Keratinocyte (primary cell): ENCODE measurements around the gene UQCRC1. TPM values are rescaled to one million over a fixed set of nuclear protein-coding genes. Genes with fewer than 3 reads are reported as not detected.

Source experiments
- DNase-seq: peaks from one replicate; pipeline ENCODE4 v3.0.0-alpha.2; 2011; ENCODE audit warnings: low read depth, missing footprints, low spot score
- FAIRE-seq: peaks from 2 replicates; lab custom pipeline; 2011; peaks lifted over from hg19 to GRCh38; lab: Jason Lieb, UNC
- H2AFZ ChIP-seq: 2 replicates; pipeline ENCODE4 v1.6.0; 2012; ENCODE audit warnings: low read length, control low read depth, inconsistent platforms; ENCODE audit not compliant: control insufficient read depth
- H3K27ac ChIP-seq: 2 replicates; pipeline ENCODE4 v1.5.1; 2011; ENCODE audit warnings: low read length; ENCODE audit not compliant: control insufficient read depth, insufficient read depth
- H3K27me3 ChIP-seq: 3 replicates; pipeline ENCODE4 v1.6.0; 2011; ENCODE audit warnings: low read length; ENCODE audit not compliant: control insufficient read depth, insufficient read depth; ENCODE audit errors: extremely low read depth
- H3K36me3 ChIP-seq, 2 experiments: 2 replicates in 1 of 2; 3 replicates in 1 of 2; pipeline ENCODE4 v1.5.1; 2011; ENCODE audit warnings: low read length in 2 of 2, mild to moderate bottlenecking in 1 of 2; ENCODE audit not compliant: control insufficient read depth in 2 of 2, insufficient read depth in 2 of 2; ENCODE audit errors: extremely low read depth in 1 of 2
- H3K4me1 ChIP-seq: 3 replicates; pipeline ENCODE4 v1.5.1; 2011; ENCODE audit warnings: low read length; ENCODE audit not compliant: control insufficient read depth, insufficient read depth; ENCODE audit errors: extremely low read depth
- H3K4me2 ChIP-seq: 3 replicates; pipeline ENCODE4 v1.6.0; 2011; ENCODE audit warnings: low read depth, low read length; ENCODE audit not compliant: control insufficient read depth, insufficient read depth; ENCODE audit errors: extremely low read depth
- H3K4me3 ChIP-seq, 3 experiments: fragments of 200-600 bp in 1 of 3; sonication (generic) in 1 of 3; 2 replicates in 2 of 3; 3 replicates in 1 of 3; pipeline ENCODE4 v1.5.1; 2011 to 2016; ENCODE audit warnings: low read length in 3 of 3, mild to moderate bottlenecking in 3 of 3, control low read depth in 2 of 3, inconsistent platforms in 1 of 3, low read depth in 1 of 3, mixed read lengths in 1 of 3, mixed run types in 1 of 3, moderate library complexity in 1 of 3; ENCODE audit not compliant: control insufficient read depth in 2 of 3, insufficient read depth in 2 of 3; ENCODE audit errors: extremely low read depth in 1 of 3
- H3K79me2 ChIP-seq: 2 replicates; pipeline ENCODE4 v1.6.0; 2012; ENCODE audit warnings: low read length; ENCODE audit not compliant: control insufficient read depth, insufficient read depth
- H3K9ac ChIP-seq: 3 replicates; pipeline ENCODE4 v1.6.0; 2011; ENCODE audit warnings: low read length; ENCODE audit not compliant: control insufficient read depth, insufficient read depth; ENCODE audit errors: extremely low read depth
- H3K9me1 ChIP-seq: 3 replicates; pipeline ENCODE4 v1.6.0; 2011; ENCODE audit warnings: low read length; ENCODE audit not compliant: control insufficient read depth, insufficient read depth; ENCODE audit errors: extremely low read depth
- H3K9me3 ChIP-seq: 2 replicates; pipeline ENCODE4 v1.5.1; 2012; ENCODE audit warnings: low read depth, low read length; ENCODE audit not compliant: control insufficient read depth
- H4K20me1 ChIP-seq: 3 replicates; pipeline ENCODE4 v1.6.0; 2011; ENCODE audit warnings: low read length; ENCODE audit not compliant: control insufficient read depth, insufficient read depth; ENCODE audit errors: extremely low read depth
- CTCF ChIP-seq, 3 experiments: IDR thresholded peaks in 1 of 3; conservative IDR thresholded peaks in 1 of 3; optimal IDR thresholded peaks in 1 of 3; 2 replicates in 2 of 3; 3 replicates in 1 of 3; pipeline versions ENCODE3 to v1.5.1; 2011; ENCODE audit warnings: low read length in 3 of 3, mild to moderate bottlenecking in 3 of 3, moderate library complexity in 2 of 3, control low read depth in 1 of 3, inconsistent platforms in 1 of 3; ENCODE audit not compliant: insufficient read depth in 2 of 3; ENCODE audit errors: extremely low read depth in 1 of 3
- EZH2 ChIP-seq: IDR thresholded peaks from one replicate; pipeline ENCODE4 v1.6.1; 2012; ENCODE audit warnings: inconsistent platforms, mild to moderate bottlenecking, low read length, moderate library complexity
- dilution Hi-C: fragments of 300-500 bp; cut with MboI; formaldehyde crosslinking; loops from one replicate; pipeline ENCODE4 v1.7.0; 2020; ENCODE audit warnings: low sequenced_read_pairs; ENCODE audit not compliant: extremely low pct_ligation_motif_present
- polyA plus RNA-seq, 5 experiments: library from polyadenylated mRNA; depleted of rRNA in 3 of 5; stranded (reverse) in 3 of 5; stranded (forward) in 1 of 5; unstranded in 1 of 5; fragments of >200 nt; gene quantifications; 1 replicate in 1 of 5; 2 replicates in 3 of 5; 3 replicates in 1 of 5; pipeline versions ENCODE4 v1.2.1 to v1.2.3, GENCODE V29; 2011 to 2012; ENCODE audit warnings: missing spikeins in 2 of 5, low read depth in 1 of 5, low replicate concordance in 1 of 5

UQCRC1 gene
- polyA plus RNA-seq, 1 donor (not counting 4 experiments of a cell fraction or from before 2014, with no cell fraction given), result 440 TPM

GRCh38 chr3:48564022-48564421 lies 45.4 kb downstream of the UQCRC1 start:
- H3K9ac ChIP-seq, result peak overlapping the region; percentile 11
- no peak overlapping the region for H3K27ac ChIP-seq
- no peaks in the 10 kb centered on the region for H3K79me2 ChIP-seq
- no peaks in the 10 kb centered on the region for H3K27me3 ChIP-seq
- peaks cover 10% of the 10 kb centered on the region for H4K20me1 ChIP-seq
- peaks cover 44 to 48% of the 10 kb centered on the region in 2 experiments for H3K36me3 ChIP-seq
- no peak overlapping the region for H2AFZ ChIP-seq
- no peak for DNase-seq
- H3K4me3 ChIP-seq, result no peak overlapping the region
- no peak for FAIRE-seq
- no peaks in the 10 kb centered on the region for H3K9me3 ChIP-seq
- peaks cover 42% of the 10 kb centered on the region for H3K4me1 ChIP-seq
- peak overlapping the region; percentile 4 for H3K4me2 ChIP-seq
- peaks cover 3% of the 10 kb centered on the region for H3K9me1 ChIP-seq
- dilution Hi-C loops, result no loop called here
- no peak for TF ChIP-seq EZH2
- no peak for TF ChIP-seq CTCF (optimal IDR thresholded peaks at IDR 0.05 in 1 of 3, IDR thresholded peaks at IDR 0.05 in 1 of 3, conservative IDR thresholded peaks at IDR 0.05 in 1 of 3; ENCODE audit: extremely low read depth in 1 of 3, insufficient read depth in 2 of 3, low read length in 3 of 3)

GRCh38 chr3:48563382-48563918 lies 46.0 kb downstream of the UQCRC1 start, which contains the start of gene UCN2:
Gene UCN2 (minus strand): TSS chr3:48563781. CDS start chr3:48563124, 657 bp downstream.
- DNase-seq (no peak), FAIRE-seq (peak; percentile 17)
- peaks cover 48% of the 10 kb centered on the region for H3K4me1 ChIP-seq
- dilution Hi-C loops, result no loop called here
- peaks cover 39 to 46% of the 10 kb centered on the region in 2 experiments for H3K36me3 ChIP-seq
- no peak within 1 kb of the TSS for H3K27ac ChIP-seq
- H3K9ac ChIP-seq, result peak within 1 kb of the TSS; percentile 11
- peaks cover 11% of the 10 kb centered on the region for H4K20me1 ChIP-seq
- H3K4me2 ChIP-seq, result peak within 1 kb of the TSS; percentile 4
- H3K9me1 ChIP-seq, result peaks cover 3% of the 10 kb centered on the region
- no peaks in the 10 kb centered on the region for H3K9me3 ChIP-seq
- H2AFZ ChIP-seq, result no peak within 1 kb of the TSS
- H3K27me3 ChIP-seq, result no peaks in the 10 kb centered on the region
- no peaks in the 10 kb centered on the region for H3K79me2 ChIP-seq
- TF ChIP-seq CTCF (optimal IDR thresholded peaks at IDR 0.05 in 1 of 3, IDR thresholded peaks at IDR 0.05 in 1 of 3, conservative IDR thresholded peaks at IDR 0.05 in 1 of 3; ENCODE audit: extremely low read depth in 1 of 3, insufficient read depth in 2 of 3, low read length in 3 of 3), result no peak
- no peak for TF ChIP-seq EZH2
- H3K4me3 ChIP-seq, result no peak within 1 kb of the TSS
